Omental fat pad (tissue), 4 donors: Measurements from ENCODE around the gene MRPS23. TPM values are rescaled to one million over a fixed set of nuclear protein-coding genes. Genes with fewer than 3 reads are reported as not detected.

Experiments used
- ATAC-seq: fragments of 150-250 bp; one replicate; pipeline ENCODE4 v1.9.1; 2016; ENCODE audit warnings: mild to moderate bottlenecking, moderate library complexity; ENCODE audit not compliant: low FRiP score
- DNase-seq: peaks from one replicate; pipeline ENCODE4 v3.0.0-alpha.2; 2019; ENCODE audit warnings: low spot score
- small RNA-seq: library from RNA; depleted of rRNA; stranded (forward); fragments of <200 nt; gene quantifications from one replicate; pipeline ENCODE3, GENCODE V24; 2016
- total RNA-seq, 4 donors: library from RNA; depleted of rRNA; stranded (reverse); fragments of >200 nt; gene quantifications; one replicate each; pipeline ENCODE4 v1.1.0, GENCODE V29; 2016
- TF ChIP-seq, protein P1 (sequence below), 3 donors: fragments of 450-650 bp; IDR thresholded peaks; one replicate each; pipeline ENCODE4 v1.5.1; 2016 to 2017; ENCODE audit warnings: antibody characterized with exemption in 3 of 3, mild to moderate bottlenecking in 3 of 3, moderate library complexity in 2 of 3

Gene MRPS23
- total RNA-seq, 4 donors from 2014 or later = 7.9 to 17.1 (median 15.2) TPM

- ATAC-seq (no peak), DNase-seq (no peak)
- TF ChIP-seq, protein P1, sequence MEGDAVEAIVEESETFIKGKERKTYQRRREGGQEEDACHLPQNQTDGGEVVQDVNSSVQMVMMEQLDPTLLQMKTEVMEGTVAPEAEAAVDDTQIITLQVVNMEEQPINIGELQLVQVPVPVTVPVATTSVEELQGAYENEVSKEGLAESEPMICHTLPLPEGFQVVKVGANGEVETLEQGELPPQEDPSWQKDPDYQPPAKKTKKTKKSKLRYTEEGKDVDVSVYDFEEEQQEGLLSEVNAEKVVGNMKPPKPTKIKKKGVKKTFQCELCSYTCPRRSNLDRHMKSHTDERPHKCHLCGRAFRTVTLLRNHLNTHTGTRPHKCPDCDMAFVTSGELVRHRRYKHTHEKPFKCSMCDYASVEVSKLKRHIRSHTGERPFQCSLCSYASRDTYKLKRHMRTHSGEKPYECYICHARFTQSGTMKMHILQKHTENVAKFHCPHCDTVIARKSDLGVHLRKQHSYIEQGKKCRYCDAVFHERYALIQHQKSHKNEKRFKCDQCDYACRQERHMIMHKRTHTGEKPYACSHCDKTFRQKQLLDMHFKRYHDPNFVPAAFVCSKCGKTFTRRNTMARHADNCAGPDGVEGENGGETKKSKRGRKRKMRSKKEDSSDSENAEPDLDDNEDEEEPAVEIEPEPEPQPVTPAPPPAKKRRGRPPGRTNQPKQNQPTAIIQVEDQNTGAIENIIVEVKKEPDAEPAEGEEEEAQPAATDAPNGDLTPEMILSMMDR (IDR thresholded peaks at IDR 0.05) = no peak
These were observed 64.8 kb downstream of the MRPS23 start for GRCh38 chr17:57785022-57785421.

Small RNA genes lying within 50 kb of the gene (small RNA-seq; reads per million reads assigned to genes)
- gene RN7SKP94 = not detected

Other genes with a start within 250 kb of the MRPS23 start
- not detected for gene CCDC182, start 104.7 kb downstream of the MRPS23 start, total RNA-seq
- gene CUEDC1, start 105.4 kb upstream of the MRPS23 start, total RNA-seq = 10 to 100 TPM; 17.1 to 25.7 (median 22.1) TPM
- 10 to 100 TPM; 45.1 to 50.6 (median 47.6) TPM for gene VEZF1, start 138.2 kb upstream of the MRPS23 start, total RNA-seq
- 100 to 1,000 TPM; 181 to 274 (median 182) TPM for gene SRSF1, start 157.2 kb upstream of the MRPS23 start, total RNA-seq
- gene DYNLL2, start 233.4 kb upstream of the MRPS23 start, total RNA-seq = 10 to 100 TPM; 15.8 to 22.5 (median 20.7) TPM